GM21526 (cell line): ENCODE data around the gene HOMEZ.

Experiments
- ATAC-seq: cut with Tn5 transposase; IDR thresholded peaks from one replicate; pipeline ENCODE4 v1.9.1; 2021; ENCODE audit warnings: moderate library complexity; ENCODE audit not compliant: unreplicated experiment, low FRiP score

The HOMEZ gene

DNA sequence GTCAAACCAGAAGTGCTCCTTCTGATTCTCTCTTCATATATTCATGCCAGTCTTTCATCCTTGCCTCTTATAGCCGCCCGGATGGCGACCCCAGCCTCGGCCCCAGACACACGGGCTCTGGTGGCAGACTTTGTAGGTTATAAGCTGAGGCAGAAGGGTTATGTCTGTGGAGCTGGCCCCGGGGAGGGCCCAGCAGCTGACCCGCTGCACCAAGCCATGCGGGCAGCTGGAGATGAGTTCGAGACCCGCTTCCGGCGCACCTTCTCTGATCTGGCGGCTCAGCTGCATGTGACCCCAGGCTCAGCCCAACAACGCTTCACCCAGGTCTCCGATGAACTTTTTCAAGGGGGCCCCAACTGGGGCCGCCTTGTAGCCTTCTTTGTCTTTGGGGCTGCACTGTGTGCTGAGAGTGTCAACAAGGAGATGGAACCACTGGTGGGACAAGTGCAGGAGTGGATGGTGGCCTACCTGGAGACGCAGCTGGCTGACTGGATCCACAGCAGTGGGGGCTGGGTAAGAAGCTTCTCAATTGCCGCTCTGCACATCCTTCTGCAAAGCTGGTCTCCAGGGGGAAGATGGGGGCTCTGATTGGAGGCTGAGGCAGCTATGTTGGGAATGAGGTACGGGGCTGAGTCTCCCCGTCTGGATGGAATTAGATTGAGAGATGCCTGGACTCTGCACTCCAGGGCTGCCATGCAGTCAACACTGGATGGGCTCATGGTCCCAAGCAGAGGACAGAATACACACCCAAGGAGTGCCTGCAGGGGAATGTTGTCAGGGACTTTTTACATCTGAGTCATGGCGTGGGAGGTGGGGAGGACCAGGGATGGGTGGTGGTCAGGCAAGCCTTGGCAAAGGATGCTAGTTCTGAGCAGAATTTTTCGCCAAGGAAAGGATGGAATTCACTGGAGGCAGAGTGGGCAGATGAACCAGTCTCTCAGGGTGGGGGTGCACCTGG lies 22.0 kb upstream of the HOMEZ start:
- ATAC-seq: no peak

DNA sequence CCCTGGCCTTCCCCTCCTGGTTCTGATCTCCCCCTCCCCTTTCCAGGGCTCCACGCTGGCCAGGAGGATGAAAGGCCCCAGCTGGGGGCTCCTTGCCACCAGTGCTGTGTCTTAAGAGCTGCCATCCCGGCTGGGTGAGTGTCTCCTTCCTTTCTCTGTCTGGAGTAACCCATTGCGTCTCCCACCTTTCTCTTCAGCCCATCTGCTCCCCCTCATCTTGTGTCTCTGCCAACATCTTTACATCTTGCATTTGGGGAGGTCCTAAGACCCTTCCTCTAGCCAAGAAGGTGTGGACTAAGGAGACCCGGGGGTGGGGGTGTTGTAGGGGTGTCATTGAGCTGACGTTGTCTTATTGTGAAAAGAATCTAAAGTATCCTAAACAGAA lies 21.2 kb upstream of the HOMEZ start:
- ATAC-seq: no peak

DNA sequence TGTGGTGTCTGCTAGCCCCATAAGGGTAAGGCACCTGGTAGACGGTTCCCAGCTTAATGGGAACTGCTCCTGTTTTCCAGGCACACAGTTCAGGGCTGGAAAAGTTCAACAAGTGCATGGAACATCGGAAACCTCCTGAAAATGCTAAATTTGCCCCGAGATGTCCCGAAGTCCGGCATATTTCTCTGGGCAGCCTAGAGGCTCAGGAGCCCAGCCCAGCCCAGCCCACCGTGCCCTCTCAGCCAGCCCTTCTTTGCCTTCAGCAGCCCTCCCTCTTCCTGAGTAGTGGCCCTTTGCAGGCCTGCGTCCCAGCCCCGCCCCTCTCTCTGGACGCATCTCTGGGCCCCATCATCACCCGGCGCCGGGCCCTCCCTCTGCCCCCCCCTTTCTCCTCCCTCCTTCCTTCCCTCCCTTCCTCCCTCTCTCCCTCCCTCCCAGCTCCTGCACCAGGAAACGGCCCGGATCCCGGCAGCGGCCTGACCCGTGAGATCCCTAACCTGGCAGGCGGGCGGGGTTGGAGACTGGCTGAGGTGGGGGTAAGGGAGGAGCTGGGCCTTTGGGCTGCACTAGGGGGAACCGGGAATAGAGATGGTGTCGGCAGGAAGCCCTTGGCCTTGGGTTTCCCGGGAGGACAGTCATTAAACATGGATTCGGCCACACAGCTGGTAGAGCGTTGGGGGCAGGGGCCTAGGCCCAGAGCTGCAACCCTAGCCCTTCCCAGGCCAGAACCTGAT lies 20.6 kb upstream of the HOMEZ start, which contains the start of gene BCL2L2:
Gene BCL2L2 (plus strand): TSS at position 422 of the 734 bp plus-strand sequence. CDS start 935 bp downstream, outside the sequence.
- ATAC-seq: no peak

DNA sequence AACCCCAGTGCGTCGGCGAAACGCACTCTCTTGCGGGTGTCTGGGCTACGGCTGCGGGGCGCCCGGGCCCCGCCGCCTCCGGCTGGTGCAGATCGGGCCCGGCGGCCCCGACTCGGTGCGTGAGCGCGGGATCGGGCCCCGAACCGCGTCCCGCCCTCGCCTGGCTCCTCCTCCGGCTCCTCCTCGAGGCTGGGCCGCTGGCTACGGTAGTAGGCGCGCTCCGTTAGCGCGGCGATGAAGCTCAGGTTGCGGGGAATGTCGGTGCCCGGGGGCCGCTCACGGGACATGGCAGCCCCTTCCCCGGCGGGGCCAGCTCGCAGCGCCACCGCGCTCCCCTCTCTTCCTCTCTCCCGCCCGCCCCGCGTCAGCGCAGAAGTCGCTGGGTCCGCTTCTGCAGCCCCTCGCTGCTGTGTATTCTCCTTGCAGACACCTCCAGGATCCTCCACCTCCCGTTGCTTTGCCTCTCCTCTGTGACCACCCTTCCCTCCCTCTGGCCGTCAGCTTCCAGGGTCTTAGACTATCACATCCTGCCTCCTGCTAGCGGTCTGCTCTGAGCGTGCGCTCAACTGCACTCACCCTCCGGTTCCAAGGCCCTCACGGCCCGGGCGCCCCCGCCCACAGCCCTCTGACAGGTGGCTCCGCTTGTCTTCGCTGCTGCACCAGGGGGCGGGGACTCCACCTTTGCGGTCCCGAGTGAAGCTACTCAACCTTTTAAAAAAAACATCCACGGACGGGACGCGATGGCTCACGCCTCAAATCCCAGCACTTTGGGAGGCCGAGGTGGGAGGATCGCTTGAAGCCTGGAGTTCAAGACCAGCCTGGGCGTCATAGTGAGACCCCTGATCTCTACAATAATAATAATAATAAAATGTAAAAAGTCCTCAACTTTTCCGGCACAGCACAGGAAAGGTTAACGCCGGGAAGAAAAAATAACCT lies 16.6 kb upstream of the HOMEZ start, which contains the start of gene PPP1R3E:
Gene PPP1R3E (minus strand): TSS at position 570 of the 936 bp plus-strand sequence. CDS start 283 bp downstream, at position 287.
- ATAC-seq: peak; percentile 37

DNA sequence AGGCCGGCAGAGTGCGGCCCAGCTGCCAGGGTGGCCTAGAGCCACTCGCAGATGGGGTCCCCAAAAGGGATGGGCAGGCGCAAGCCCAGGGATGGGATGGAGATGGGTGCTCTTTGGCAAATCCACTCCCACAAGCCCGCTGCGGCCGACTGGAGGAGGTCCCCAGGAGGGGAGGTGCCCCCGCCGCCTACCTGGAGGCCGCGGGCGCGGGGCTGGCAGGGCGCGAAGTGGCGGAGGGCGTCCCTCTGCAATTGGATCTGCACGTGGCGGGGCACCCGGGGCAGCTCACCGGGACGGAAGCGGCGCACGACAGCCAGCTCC lies 16.0 kb upstream of the HOMEZ start:
- ATAC-seq: peak; percentile 15

DNA sequence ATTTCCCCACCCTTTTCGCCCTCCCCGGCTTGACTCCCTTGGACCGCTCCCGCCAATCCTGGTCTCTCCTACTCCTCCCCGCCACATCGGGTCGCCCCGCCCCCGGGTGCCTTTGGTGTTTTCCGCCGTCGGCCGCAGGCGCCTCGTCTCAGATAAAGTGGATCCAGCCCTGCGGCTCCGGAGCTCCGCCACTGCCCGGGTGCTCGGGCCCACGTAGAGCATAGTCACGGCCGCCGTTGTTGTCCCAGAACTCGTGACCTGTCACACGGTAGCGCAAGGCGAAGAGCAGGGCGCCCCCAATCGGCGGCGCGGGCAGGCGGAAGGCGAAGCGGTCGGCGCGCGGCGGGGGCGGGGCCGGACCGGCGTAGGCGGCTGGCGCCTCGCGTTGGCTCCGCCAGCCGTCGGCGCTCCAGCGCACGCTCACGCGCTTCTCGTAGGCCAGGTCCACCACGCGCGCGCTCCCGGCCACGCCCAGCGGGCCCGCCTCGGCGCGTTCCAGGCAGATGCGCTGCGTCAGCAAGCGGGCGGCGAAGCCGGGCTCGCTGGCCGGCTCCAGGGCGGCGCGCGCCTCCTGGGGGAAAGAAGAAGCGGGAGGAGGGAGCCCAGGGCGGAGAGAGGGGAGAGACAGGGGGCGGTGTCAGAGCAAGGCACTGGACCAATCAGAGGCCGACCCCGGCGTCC lies 15.5 kb upstream of the HOMEZ start:
- peak; percentile 69 for ATAC-seq

DNA sequence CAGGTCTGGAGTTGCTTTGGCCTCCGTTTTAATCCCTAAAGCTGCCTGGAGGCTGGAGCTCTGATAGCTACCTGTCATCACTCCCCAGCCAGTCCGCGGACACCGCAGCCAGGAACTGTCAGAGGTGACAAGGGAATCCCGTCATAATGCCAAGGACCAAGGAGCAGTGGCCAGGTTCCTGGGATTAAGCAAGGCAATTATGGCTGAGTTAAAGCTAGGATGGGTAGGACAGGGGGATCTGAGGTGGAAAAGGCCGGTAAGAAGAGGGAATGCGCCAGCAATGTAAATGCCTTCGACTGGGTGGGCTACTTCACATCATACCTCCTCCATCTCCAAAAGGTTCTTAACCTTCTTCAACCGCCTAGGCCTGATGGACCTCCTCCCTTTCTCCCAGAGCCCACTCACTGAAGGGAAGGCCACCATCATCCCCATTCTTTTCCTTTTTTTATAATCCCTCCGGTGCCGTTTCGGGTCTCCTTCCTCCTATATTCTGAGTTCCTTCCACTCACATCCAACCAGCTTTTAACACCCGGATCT lies 14.8 kb upstream of the HOMEZ start:
- ATAC-seq: no peak

DNA sequence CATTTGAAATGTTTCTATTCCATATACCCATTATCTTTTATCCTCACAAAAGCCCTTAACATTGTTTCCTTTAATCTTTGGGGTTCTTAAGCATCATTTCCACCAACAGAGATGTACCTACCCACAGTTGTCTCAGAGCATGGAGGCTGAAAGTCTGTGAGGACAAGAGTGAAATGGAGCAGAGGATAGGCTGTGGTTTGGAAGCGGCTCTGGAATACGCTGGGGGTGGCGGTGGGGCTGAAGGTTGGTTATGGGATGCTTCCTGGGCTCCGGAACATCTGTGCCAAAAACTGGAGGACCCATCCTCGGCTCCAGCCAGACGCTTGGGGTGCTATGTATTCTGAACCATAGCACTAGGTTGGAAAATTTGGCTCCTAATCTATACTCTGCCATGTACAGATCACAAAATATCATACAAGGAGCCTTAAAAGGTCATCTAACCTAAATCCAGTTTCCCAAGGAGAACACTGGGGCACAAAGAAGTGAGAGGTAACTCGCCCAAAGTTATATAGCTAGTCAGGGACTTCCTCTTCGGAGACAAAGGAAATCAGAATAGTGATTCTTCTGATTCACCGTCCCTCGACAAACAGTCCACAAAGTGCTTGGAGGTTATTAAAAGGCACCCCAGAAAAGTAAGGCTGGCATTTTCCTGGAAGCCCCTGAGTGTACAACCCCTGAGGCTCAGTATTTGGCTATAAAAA lies 14.2 kb upstream of the HOMEZ start:
- ATAC-seq: no peak

DNA sequence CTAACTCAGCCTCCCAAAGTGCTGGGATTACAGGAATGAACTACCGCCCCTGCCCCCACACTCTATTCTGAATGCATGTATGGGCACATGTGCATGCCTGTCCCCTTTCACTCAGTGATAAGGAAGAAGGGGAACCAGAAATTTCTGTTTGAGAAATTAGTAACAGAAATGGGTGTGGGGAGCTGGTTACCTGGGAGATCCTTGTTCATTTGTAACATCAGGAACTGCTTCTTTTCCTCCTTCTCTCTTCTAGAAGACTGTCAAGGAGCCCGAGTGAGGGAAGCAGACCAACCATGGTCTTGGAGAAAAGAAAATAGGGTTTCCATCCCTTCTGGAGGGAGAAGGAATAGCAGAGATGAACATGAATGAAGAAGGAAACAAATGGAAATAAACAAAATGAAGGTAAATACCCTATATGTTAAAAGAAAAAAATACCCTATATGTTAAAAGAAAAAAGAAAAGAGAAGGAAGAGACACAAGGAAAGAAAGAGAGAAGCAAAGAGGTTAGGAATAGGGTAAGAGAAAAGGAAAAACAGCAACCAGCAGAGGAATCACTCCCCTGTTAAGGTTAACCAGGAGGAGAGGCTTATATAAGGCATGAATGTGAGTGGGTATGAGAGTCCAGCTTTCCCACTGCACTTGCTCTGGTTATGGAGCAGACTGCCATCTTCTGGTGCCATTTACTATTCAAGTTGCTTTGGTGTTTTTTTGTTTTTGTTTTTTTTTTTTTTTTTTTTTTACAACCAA lies 13.5 kb upstream of the HOMEZ start:
- no peak for ATAC-seq

DNA sequence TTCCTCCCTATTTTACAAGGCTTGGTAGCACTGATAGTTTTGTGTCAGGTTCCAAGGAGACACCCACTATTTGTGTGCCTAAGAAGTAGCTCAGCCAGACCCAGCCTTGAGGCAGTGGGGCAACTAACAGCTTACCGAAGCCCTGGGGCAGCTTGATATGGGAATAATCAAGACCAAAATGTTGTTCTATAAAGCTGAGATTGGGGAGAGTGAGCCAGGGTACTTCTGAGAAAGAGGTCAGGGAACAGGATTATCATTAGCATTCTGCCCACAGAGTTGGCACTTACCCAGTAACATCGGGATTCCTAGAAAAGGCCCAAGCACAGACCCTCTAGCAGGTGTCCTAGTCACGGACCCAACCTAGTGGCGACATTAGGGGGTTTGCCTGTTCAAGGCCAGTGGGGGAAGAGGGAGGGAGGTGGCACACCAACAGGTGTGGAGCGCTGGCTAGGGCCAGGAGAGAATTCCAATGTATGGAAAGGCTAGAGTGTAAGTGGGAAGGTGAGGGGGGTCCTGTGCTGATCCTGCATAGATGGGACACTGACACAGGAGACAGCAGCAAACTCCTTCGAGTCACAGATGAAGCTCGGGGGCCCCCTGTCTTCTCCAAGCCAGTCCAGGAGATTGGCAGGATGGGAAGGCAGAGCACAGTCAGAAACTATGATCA lies 11.8 kb upstream of the HOMEZ start:
- no peak for ATAC-seq

DNA sequence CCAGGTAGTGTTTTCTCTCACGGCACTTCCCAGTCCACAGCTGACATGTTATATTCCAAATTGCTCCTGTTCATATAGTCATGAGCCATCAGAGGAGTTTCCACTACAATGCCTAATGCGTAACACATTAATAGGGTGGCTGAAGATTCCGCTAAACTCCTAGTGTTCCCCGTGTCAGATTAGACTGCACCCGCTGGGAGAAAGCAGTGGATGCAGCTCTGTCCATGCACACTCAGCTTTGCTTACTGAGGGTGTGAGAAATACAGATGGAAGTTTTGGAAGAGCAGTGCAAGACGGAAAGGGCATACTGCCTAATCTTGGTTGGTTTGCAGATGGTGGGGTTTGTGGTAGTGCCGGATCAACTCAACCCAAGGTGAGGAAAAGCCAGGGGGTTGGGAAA lies 11.2 kb upstream of the HOMEZ start:
- no peak for ATAC-seq

DNA sequence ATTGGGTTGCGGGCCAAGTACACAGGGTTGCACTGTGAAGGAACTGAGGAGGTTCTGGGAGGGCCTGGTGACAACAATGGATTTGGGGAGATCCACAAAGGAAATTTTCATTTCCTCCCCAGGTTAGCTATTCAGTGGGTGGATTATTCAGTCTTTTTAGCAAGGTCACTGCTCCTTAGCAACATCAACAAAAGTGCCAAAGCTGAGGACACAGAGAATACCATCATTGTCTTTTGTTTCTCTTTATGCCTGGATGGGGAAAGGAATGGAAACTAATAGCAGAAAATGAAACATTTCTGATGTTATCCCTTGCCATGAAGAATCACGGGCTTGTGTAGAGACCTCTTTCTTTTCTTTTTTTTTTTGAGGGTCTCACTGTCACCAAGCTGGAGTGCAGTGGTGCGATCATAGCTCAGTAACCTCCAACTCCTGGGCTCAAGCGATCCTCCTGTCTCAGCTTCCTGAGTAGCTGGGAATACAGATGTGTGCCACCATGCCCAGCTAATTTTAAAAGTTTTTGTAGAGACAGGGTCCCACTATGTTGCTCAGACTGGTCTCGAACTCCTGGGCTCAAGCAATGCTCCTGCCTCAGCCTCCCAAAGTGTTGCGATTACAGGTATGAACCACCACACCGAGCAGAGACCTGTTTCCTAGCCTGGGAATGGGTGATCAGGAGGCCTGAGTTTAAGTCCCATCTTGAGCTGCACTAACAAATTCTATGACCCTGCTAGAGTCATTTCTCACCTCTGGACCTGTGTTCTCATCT lies 10.3 kb upstream of the HOMEZ start:
- no peak for ATAC-seq

DNA sequence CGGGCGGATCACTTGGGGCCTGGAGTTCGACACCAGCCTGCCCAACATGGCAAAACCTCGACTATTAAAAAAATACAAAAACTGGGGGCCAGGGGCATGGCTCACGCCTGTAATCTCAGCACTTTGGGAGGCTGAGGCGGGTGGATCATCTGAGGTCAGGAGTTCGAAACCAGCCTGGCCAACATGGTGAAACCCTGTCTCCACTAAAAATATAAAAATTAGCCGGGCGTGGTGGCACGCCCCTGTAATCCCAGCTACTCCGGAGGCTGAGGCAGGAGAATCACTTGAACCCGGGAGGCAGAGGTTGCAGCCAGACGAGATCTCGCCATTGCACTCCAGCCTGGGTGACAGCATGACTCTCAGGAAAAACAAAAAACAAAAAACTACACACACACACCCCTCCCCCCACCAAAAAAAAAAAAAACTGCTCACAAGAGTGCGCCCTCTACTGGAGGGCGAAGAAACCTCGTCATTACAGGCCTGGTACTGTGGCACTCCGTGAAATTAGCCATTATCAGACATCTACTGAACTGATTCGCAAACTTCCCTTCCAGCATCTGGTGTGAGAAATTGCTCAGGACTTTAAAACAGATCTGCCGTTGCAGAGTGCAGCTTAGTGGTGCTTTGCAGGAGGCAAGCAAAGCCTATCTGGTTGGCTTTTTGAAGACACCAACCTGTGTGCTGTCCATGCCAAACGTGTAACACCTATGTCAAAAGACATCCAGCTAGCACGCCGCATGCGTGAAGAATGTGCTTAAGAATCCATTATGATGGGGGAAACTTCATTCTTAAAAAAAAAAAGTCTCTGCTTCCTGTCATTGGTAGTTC lies 9.0 kb upstream of the HOMEZ start:
- no peak for ATAC-seq

DNA sequence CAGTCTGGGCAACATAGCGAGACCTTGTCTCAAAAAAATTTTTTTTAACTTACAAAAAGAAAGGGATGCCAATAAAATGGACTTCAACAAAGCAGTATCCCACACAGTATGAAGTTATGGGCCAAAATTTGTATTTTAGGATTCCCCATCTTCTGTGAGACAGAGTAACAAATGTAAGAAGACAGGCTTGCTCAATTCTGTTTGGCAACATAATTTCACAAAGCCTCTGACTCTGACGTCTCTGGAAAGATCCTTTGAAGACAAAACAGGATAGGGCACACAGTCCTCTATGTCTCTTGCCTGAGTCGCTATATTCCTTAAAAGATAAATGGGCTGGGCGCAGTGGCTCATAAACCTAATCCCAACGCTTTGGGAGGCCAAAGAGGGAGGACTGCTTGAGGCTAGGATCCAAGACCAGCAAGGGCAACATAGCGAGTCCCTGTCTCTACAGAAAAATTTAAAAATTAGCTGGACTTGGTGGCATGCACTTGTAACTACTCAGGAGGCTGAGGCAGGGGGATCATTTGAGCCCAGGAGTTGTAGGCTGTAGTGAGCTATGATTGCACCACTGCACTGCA lies 1.1 kb upstream of the HOMEZ start:
- ATAC-seq: no peak

DNA sequence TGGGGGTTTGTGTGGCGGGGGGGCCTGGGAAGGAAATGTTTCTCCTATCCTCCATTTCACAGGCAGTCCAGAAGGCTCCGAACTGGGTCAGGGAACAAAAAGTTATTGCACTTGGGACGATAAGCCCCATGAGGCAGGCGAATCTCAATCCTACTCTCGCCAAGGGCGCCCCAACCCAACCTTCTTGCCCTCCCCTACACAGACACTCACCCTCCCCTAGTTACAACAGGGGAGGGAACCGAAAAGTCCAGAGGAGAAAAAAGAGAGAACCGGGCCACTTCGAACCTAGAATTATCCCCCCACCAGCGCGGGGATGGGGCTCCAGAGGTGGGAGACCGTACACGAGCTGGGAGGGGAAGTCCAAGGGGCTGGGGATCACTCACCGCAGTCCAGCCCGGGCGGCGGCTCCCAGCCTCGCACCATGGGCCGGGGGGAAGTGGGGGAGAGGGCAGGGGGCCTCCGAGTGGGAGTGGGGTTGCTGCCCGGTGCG lies 357 bp downstream of the HOMEZ start:
- peak; percentile 21 for ATAC-seq
